ENCODE measurements around the gene CREBL2. TPM values are rescaled to one million over a fixed set of nuclear protein-coding genes. Genes with fewer than 3 reads are reported as not detected.

The CREBL2 gene
- polyA plus RNA-seq, 1 experiment, result 31.0 TPM

- CTCF ChIA-PET, result interaction anchor here (1.5 to 2.3 kb wide), 2 partner anchors 16 to 286 kb away, joined by 4 to 9 read pairs; no protein-coding TSS in a partner anchor
- H3K4me3 ChIP-seq (ENCODE audit: low read depth, low read length), result no peak overlapping the region
- no peak for TF ChIP-seq CTCF (IDR thresholded peaks at IDR 0.05; ENCODE audit: low read depth, low read length)
- H3K9me3 ChIP-seq (ENCODE audit: control insufficient read depth, insufficient read depth, low read length), result no peaks in the 10 kb centered on the region; the same call in 1 of the 2 replicates
- no peak overlapping the region for H3K27ac ChIP-seq (ENCODE audit: low read depth, low read length)
- DNase-seq (ENCODE audit: low read depth, low spot score), result peak; percentile 36
- POLR2A ChIA-PET, result no interaction called here
- no peaks in the 10 kb centered on the region for H3K27me3 ChIP-seq (ENCODE audit: control insufficient read depth, insufficient read depth, low read length)
Observed at GRCh38 chr12:12661086-12661856, 49.6 kb downstream of the CREBL2 start.

GRCh38 chr12:12663644-12664294 is 52.1 kb downstream of the CREBL2 start:
- Histone ChIP-seq H3K27me3 (ENCODE audit: control insufficient read depth, insufficient read depth, low read length) (no peaks in the 10 kb centered on the region), H3K9me3 (ENCODE audit: control insufficient read depth, insufficient read depth, low read length) (no peaks in the 10 kb centered on the region; the same call in 1 of the 2 replicates), H3K4me3 (ENCODE audit: low read depth, low read length) (no peak overlapping the region), H3K27ac (ENCODE audit: low read depth, low read length) (no peak overlapping the region)
- DNase-seq (ENCODE audit: low read depth, low spot score), result no peak
- CTCF ChIA-PET, result interaction anchor here (4.5 kb wide), 1 partner anchor 9 kb away, joined by 20 read pairs; no protein-coding TSS in a partner anchor
- POLR2A ChIA-PET, result no interaction called here
- TF ChIP-seq CTCF (IDR thresholded peaks at IDR 0.05; ENCODE audit: low read depth, low read length), result no peak

- ChIA-PET CTCF (interaction anchor here (2.0 to 4.5 kb wide), 2 partner anchors 9 to 10 kb away, joined by 4 to 20 read pairs; no protein-coding TSS in a partner anchor), POLR2A (no interaction called here)
- Histone ChIP-seq H3K9me3 (ENCODE audit: control insufficient read depth, insufficient read depth, low read length) (no peaks in the 10 kb centered on the region; the same call in 1 of the 2 replicates), H3K4me3 (ENCODE audit: low read depth, low read length) (no peak overlapping the region), H3K27me3 (ENCODE audit: control insufficient read depth, insufficient read depth, low read length) (no peaks in the 10 kb centered on the region), H3K27ac (ENCODE audit: low read depth, low read length) (no peak overlapping the region)
- DNase-seq (ENCODE audit: low read depth, low spot score), result no peak
- no peak for TF ChIP-seq CTCF (IDR thresholded peaks at IDR 0.05; ENCODE audit: low read depth, low read length)
Observed at GRCh38 chr12:12665194-12665593, 53.5 kb downstream of the CREBL2 start.

- no peak for DNase-seq (ENCODE audit: low read depth, low spot score)
- CTCF ChIA-PET, result interaction anchor here (4.5 kb wide), 1 partner anchor 13 kb away, joined by 20 read pairs; no protein-coding TSS in a partner anchor
Observed at GRCh38 chr12:12668005-12668404, 56.3 kb downstream of the CREBL2 start.

More at GRCh38 chr12:12668005-12668404, 56.3 kb downstream of the CREBL2 start:
- TF ChIP-seq CTCF (IDR thresholded peaks at IDR 0.05; ENCODE audit: low read depth, low read length), result no peak
- H3K9me3 ChIP-seq (ENCODE audit: control insufficient read depth, insufficient read depth, low read length), result no peaks in the 10 kb centered on the region; the same call in 1 of the 2 replicates
- H3K4me3 ChIP-seq (ENCODE audit: low read depth, low read length), result no peak overlapping the region
- POLR2A ChIA-PET, result no interaction called here
- no peaks in the 10 kb centered on the region for H3K27me3 ChIP-seq (ENCODE audit: control insufficient read depth, insufficient read depth, low read length)
- H3K27ac ChIP-seq (ENCODE audit: low read depth, low read length), result no peak overlapping the region

Data from AG04450 (cell line).